ENCODE measurements around the gene SEMA3D. TPM values are rescaled to one million over a fixed set of nuclear protein-coding genes. Genes with fewer than 3 reads are reported as not detected.
A peak's percentile ranks its signal among the peaks of the same experiment; 100 is the strongest.

Gene SEMA3D
- 1 to 10 TPM in 4 of 9 donors, under 1 TPM in 5; 0.60 to 8.6 (median 1.00) TPM for total RNA-seq
- polyA plus RNA-seq = under 1 TPM; 0.10 to 0.23 TPM
- long read RNA-seq, donor 1, partial matches to known transcripts = 0 of 2 reads
- long read RNA-seq, donor 1, other reads (novel, unspliced or antisense) = 1 of 2 reads
- long read RNA-seq, donor 2 = 0 reads
- long read RNA-seq, donor 3 = 0 reads

- H3K36me3 ChIP-seq = no peaks in the 10 kb centered on the region
- H3K4me3 ChIP-seq = peak within 1 kb of the TSS; percentile 25 to 73 (median 56)
- intact Hi-C loops (cut with DNase I) = loop anchor here in 6 of 10 donors (2.0 to 10.0 kb wide), 3 partner anchors 142 to 144 kb away; no protein-coding TSS in a partner anchor
- DNase-seq (peak; percentile 46 to 79 (median 60)), ATAC-seq (peak; percentile 57 to 98 (median 96))
- H3K4me1 ChIP-seq = peaks cover 0 to 26% (median 3%) of the 10 kb centered on the region in 12 donors
- peak within 1 kb of the TSS in 8 of 12 donors; percentile 20 to 72 (median 44) for H3K27ac ChIP-seq
- TF ChIP-seq POLR2A (IDR thresholded peaks at IDR 0.05) = no peak
- TF ChIP-seq CTCF (IDR thresholded peaks at IDR 0.05) = peak; percentile 48 to 84 (median 62)
- peaks cover 0 to 42% (median 8%) of the 10 kb centered on the region in 9 donors for H3K27me3 ChIP-seq
- H3K9me3 ChIP-seq = no peaks in the 10 kb centered on the region
- 1 to 3% (median 1%) methylated on average over 31 to 45 of the region's 45 CpGs for WGBS, 4 donors
Observed at GRCh38 chr7:85186521-85187241, at the start of gene SEMA3D. SEMA3D (minus strand) TSS chr7:85187056; CDS start chr7:85121891, 65,165 bp downstream.

GRCh38 chr7:85234730-85235129, 47.9 kb upstream of the SEMA3D start:
- TF ChIP-seq POLR2A (IDR thresholded peaks at IDR 0.05) = no peak
- H3K27ac ChIP-seq = no peak overlapping the region
- no peaks in the 10 kb centered on the region for H3K27me3 ChIP-seq
- no peaks in the 10 kb centered on the region for H3K4me1 ChIP-seq
- no peaks in the 10 kb centered on the region for H3K36me3 ChIP-seq
- no peak overlapping the region for H3K4me3 ChIP-seq
- intact Hi-C loops (cut with DNase I) = no loop called here
- 52 to 62% (median 60%) methylated on average over 3 of the region's 3 CpGs for WGBS, 4 donors
- DNase-seq (no peak), ATAC-seq (no peak)
- no peaks in the 10 kb centered on the region for H3K9me3 ChIP-seq

- TF ChIP-seq POLR2A (IDR thresholded peaks at IDR 0.05) (no peak), CTCF (IDR thresholded peaks at IDR 0.05) (no peak)
- no peak overlapping the region for H3K27ac ChIP-seq
- no peaks in the 10 kb centered on the region for H3K36me3 ChIP-seq
- ATAC-seq (no peak), DNase-seq (no peak)
- 58 to 80% (median 75%) methylated on average over 2 of the region's 2 CpGs for WGBS, 4 donors
- no peaks in the 10 kb centered on the region for H3K27me3 ChIP-seq
- H3K9me3 ChIP-seq = no peaks in the 10 kb centered on the region
- H3K4me1 ChIP-seq = no peaks in the 10 kb centered on the region
- intact Hi-C loops (cut with DNase I) = no loop called here
- no peak overlapping the region for H3K4me3 ChIP-seq
Observed at GRCh38 chr7:85232068-85232467, 45.2 kb upstream of the SEMA3D start.

- no peak for ATAC-seq
- H3K27me3 ChIP-seq = no peaks in the 10 kb centered on the region
Observed at GRCh38 chr7:85230623-85231022, 43.8 kb upstream of the SEMA3D start.

More at GRCh38 chr7:85230623-85231022, 43.8 kb upstream of the SEMA3D start:
- WGBS, 4 donors = 79 to 85% (median 81%) methylated on average over 3 of the region's 3 CpGs
- Histone ChIP-seq H3K36me3 (no peaks in the 10 kb centered on the region), H3K27ac (no peak overlapping the region), H3K9me3 (no peaks in the 10 kb centered on the region), H3K4me3 (no peak overlapping the region), H3K4me1 (no peaks in the 10 kb centered on the region)
- DNase-seq = no peak
- intact Hi-C loops (cut with DNase I) = no loop called here
- no peak for TF ChIP-seq POLR2A (IDR thresholded peaks at IDR 0.05)
- TF ChIP-seq CTCF (IDR thresholded peaks at IDR 0.05) = no peak
